Central memory CD4-positive, alpha-beta T cell (primary cell): ENCODE data around the gene MICAL2.

Experiments used
- DNase-seq: peaks from one replicate; pipeline ENCODE4 v3.0.0; 2022

The MICAL2 gene

DNA sequence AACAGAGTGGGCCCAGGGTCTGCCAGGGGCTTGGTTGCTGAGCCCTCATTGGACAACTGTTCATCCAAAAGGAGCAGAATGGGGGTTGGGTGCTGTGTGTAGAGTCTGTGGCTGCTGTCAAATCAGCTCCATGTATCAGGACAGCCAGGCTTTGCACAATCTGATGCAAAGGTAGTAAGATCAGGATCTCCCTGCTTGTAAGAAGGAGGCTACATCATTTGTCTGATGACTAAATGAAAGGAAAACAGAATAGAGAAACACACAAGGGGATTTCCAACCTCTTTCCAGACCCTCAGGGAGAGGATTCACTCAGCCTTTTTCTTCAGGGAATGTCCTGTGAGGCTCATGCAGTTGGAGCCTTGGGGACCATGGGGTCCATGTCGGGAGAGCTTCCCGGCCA lies 7.2 kb downstream of the MICAL2 start:
- no peak for DNase-seq

DNA sequence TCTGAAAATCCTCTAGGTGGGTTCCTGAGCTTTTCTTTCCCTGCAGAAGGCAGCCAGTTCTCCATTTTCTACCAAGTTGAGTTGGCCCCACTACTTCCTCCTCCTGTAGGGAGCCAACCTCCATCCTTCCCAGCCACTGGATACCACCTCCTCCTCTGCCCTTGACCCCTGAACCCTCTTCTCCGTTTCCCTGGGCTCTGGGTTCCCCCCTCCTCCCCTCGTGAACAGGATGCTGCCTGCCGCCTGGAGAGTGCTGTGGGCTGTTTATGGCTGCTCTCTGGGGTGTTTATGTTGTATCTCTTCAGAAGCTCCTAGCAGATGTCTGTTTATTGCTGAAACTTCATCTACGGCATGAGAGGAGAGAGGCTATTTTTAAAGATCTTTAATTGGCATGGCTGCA lies 8.6 kb downstream of the MICAL2 start:
- DNase-seq: no peak

DNA sequence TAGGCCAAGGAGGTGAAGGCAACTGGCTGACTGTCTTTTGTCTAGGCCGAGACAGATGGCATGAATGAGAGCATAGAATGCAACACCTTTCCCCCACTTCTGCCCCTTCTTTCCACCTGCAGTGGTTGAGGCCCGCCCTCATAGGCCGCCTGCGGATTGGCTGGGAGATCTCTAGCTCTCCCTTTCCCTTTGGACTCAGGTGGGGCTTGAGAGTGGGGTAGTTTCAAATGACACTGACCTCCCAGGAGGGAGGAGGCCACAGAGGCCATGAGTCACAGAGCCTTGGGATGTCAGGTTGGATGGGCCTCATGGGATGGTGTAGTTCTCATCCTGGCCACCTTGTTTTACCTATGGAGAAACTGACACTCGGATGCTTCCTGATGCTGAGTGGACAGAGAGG lies 9.1 kb downstream of the MICAL2 start:
- no peak for DNase-seq

DNA sequence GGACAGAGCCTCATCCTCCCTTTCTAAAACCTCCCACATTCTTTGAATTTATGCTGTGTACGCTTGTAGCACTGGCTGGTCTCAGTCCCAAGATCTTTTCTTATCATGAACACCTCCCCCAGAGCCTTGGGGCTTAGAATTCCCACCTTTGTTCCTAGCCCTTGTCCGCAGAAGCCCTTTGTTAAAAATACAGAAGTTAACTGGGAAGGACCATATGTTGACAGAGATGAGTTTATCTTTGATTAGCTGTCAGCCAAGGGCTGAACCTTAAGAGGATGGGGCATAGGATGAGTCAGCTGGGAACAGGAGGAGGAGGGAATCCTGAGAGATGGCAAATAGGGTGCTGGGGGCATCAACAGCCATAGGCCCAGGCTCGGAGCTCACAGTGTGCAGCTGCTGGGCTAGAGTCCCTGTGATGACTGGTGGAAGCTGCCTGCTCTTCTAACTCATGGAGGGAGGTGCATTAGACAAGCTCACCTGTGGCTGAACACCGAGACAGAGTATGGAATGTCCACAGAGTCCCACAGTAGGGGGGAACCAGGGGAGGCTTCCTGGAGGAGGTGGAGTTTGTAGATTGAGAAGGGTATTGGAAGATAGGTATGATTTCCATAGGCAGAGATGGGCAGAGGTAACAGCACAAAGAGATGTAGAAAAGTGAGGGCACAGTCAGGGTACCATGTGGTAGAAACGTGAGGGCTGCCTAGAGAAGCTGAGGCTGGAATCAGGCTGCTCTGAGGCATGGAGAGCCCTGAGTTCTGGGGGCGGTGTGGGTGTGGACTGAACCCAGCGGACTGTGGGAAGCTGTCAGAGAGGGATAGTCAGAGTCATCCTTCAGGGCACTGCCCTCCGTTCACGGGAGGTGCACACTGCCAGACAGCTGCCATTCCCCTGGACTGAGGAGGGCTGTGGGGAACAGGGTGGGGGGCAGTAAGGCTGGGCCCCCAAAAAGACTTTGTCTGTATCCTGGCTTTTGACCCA lies 9.9 kb downstream of the MICAL2 start:
- DNase-seq: no peak

DNA sequence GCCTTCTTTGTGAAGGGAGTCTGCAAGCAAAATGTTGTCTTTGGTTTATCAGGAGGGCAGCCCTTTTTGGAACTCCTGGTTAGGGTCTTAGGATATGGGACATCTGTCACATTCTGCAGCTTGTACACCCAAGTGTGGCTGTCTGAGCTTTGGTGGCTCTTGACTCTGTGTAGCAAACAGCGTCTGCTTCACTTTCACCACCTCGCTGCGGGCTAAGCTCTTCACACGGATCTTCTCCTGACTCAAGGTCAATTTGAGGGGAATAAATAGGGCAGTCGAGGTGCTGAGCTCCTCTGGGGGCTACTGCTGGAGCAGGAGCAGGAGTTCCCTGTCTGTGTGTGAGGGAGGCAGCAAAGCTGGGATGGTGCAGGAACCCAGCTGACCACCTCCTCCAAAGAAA lies 10.6 kb downstream of the MICAL2 start:
- no peak for DNase-seq

DNA sequence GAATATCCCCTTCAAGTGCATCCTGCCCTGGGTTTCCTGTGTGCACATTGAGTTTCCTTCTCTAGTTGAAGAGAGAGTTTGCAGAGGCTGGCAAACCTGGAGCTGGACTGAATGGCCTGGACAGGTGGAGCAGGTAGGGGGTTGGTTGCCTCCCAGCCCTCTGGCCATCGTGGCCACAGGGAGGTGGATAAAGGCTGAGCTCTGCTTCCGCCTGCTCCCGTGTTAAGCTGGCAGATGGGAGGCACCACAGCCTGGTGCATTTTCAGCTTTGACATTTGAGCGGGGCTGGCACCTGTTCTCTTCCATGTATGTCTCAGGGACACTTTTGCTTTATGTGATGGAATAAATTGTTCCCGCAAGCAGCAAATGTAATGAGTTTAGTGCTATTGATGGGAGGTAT lies 11.1 kb downstream of the MICAL2 start:
- no peak for DNase-seq

DNA sequence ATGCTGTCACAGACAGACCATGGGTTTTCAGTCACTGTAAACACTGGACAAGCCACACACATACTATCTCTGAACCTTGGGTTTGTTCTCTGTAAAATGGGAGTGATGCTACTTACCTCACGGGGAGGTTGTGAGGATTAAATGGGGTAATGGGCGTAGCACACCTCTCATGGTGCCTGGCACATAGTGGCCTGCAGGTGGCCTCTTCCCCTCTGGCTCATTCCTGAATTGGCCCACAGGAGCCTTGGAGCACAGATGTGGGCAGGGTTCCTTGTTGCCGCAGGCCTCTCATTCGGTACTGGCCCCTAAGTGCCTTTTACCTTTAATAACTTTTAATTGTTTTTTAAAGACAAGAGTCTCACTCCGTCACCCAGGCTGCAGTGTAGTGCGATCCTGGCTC lies 11.7 kb downstream of the MICAL2 start:
- DNase-seq: no peak

DNA sequence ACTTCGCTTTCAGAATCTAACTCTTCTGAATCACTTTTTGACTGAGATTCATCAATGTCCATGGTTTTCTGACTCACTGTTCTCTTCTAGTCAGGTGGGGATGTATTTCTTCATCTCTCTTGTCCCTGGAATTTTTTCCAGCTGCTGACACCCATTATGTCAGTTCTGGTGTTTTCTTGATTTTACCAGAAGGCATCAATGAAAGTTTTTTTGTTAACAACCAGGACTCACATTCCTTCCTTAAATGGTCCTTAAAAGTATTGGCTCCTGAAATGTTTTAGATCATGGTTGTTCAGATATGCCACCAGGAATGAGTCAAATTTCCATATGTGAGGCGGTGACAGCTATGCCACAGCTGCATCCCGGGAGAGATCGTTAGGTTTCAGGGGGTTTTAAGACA lies 12.9 kb downstream of the MICAL2 start:
- DNase-seq: no peak

DNA sequence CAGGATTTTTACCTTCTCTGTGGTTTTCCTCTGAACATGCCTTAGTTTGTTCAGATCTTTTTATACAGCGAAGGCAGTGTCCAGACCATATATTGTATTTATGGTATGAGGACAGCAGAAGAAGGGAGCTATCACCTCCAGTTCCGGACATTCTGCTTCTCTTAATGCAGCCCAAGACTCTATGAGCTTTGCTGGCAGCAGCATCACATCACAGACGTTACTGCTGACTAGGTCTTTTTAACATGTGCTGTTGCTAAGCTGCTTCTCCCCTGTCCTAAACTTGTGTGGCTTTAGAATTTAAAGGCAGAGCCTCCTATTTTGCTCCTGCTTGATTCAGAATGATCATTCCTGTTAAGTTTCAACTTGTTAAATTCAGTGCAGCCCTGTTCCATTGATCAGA lies 13.4 kb downstream of the MICAL2 start:
- no peak for DNase-seq

DNA sequence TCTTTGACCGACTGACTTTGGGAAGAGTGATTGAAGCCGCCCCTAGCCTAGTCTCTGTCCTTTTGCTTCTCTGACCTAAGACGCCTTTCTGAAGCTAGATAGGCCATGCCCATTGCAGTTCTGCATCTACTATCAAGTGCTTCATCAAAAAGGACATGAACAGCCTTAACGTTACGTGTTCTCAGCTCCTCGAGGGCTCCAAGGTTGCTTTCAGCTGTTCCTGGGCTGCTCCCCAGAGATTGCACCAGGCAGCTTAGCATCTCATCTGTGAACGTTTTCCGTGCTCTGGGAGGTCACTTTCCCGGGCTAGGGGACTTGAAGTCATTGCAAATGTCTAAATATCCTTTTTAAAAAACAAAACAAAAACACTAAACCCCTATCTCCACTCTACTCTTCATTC lies 13.9 kb downstream of the MICAL2 start:
- DNase-seq: no peak

DNA sequence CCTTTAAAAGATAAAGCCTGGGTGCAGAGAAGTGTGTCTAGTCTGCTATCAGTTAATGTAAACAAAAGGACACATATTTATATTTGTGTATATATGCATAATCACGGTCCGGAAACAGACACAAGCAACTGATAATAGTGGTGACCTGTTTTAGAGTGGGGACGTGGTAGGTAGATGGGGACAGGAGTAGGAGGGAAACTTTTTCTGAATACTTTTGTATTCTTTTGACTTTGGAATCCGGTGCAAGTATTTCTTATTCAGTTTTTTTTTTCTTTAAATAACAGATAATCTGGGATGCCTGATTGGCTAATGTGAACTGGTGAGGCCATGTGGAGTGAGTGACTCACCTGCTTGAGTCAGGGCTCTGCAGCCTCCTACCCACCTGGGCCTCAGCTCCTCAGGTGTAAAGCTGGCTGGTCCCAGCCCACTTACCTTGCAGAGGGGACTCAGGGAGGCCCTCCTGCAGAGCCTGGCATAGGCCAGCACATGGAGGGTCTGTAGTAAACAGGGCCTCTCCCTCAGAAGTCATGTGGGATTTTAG lies 15.3 kb downstream of the MICAL2 start:
- no peak for DNase-seq

DNA sequence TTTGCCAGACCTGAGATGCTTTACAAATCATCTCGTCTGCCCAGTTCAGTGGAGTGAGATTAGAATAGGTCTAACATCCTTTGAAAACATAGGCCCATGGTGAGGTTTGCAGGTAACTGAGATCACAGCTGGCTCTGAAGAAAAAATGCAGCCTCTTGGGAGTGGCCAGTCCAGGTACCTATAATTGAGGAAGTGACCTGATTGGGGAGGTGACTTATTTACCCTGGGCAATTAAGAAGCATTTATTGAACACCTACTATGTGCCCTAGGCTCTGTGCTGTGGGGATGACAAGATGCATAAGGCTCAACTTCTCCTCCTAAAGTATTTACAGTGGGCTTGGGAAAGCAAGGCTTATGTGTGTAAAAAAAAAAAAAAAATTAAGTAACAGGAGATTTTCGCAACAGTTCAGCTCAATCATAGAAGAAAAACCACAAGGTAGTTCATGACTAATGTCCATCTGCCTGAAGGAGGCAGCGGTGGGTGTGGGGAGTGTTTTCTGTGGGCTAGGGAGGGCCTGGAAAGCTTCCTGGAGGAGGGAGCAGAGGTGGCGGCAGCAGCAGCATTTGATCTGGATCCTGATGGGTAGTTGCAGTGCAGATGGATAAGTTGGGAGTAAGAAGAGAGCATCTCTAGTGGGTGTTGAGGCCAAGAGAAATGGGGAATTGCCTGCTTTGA lies 16.1 kb downstream of the MICAL2 start:
- DNase-seq: no peak

DNA sequence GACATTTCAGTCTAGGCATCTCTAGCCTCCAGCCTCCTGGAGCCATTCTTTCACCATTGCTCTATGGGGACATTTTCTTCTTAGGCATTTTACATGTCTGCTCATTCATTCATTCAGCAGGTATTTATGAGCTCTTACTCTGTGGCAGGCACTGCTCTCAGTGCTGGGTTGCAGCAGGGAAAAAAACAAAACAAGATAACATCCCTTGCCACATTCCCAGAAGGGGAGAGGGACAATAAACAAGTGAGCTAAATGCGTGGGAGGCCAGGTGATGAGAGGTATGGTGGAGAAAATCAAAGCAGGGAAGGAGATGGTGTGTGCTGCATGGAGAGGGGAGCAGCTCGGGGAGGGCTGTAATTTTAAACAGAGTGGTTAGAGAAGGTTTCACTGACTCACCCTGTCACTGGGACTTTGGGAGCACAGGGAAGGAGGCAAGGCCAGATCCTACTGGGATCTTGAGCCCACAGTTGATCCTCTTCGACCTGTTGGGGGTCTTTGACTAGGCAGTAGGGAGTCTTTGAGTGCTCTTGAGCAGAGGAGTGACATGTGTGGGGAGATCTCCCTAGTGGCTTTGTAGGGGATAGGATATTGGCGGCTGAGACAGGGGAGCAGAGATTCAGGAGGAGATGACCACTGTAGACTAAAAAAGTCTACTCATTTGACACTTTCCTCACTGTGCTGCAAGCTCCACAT lies 17.0 kb downstream of the MICAL2 start:
- DNase-seq: no peak

DNA sequence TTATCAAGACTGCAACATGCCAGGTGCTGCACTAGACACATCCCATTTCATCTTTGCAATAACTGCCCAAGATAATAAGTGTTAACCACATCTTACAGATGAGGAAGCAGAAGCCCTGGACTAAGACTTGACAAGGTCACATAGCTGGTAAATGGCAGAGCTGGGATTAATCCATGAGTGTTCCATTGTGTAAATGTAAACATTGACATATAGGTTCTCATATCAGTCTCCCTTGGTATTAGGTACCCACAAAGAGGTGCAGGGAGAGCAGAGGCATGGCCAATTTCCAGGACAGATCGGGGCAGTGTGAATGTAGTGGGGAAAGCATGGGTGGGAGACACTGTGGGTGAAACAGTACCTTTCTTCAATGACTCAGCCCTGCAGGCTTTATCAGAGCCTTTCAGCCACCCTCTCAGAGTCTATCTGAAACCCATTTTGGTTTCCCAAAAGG lies 17.9 kb downstream of the MICAL2 start:
- DNase-seq: no peak

DNA sequence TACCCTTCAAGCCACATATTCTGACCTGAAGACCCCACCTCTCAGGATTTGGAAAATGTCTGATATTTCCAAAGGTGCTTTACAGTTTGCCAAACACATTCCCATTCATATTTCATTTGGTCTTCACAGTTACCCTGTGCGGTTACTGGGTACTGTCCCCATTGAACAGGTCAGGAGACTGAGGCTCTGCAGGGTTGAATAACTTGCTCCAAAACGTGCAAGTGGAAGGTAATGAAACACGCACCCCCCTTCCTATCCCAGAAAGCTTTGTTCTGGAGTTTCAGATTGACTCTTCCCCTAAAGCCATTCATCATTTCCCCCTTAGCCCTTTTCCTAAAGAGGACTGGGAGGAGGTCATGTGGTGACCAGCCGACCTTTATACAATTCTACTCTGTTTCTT lies 18.8 kb downstream of the MICAL2 start:
- no peak for DNase-seq

DNA sequence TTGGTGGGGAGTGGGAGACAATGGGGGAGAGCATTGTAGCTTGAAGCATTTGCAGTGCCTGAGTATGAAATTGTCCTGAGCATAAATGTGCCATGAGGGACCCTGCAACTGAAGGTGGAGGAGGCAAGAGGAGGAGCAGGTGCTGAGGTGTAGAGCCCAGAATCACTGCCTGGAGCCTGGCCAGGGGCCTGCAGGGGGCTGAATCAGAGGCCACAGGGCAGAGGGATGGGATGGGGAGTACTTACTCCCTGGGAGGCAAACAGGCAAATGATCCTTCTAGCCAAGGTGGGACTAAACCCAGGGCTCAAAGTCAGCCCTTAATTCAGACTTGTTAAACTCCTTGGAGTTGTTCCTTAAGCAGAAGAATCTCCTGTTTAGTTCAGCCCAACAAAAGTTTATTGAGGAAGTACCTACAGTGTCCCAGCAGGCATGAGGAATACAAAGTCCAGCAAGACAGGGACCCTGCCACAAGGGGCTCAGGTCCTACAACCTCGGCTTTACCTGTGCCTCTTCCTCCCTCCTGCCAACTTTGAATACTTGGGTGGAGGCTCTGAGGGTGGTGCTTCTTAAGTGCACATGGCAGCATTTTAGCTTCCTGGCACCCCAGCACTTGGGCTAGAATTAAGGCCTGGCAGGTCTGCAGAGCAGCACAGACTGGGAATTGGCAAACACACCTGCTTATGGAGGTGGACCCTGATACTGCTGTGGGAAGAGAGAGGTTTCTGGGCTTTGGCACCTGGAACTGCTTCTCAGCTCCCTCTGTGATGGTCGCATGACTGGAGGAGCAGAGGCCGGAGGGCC lies 20.0 kb downstream of the MICAL2 start:
- no peak for DNase-seq

DNA sequence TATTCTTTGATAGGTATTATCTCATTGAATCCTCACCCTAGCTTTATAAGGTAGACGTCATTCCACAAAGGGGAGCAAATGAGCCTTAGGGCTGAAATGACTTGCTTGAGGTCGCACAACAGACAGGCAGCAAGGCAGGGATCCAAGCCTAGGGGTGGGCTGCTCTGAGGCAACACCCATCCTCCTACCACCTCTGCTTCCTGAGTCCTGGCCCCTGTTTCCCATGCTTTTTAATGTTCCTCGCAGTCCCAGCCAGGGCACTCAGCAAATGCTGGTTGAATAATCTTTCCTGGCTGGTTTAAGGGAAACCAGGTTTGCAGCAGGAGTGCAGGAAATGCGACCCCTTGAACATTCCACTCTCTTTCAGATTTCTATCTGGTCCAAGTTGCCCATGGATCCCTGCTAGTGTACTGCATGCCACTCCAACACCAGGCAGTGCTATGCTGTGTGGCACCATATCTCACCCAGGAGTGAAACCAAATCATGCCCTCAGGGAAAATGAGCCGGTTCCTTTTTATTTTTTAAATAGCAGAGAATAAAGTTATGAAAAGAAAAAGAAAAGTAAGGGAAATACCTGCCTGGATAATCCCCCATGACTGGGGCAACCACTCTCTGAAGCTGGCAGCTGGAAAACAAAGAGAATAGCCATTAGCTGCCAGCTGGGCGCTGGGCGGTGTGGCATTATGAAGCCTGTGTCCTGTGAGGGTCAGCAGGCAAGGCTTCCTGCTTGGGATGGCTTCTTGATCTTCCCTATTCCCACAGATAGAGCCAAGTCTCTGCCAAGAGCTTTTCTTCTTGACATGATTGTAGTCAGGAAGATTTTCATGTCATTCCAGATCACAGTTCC lies 21.8 kb downstream of the MICAL2 start:
- DNase-seq: no peak

DNA sequence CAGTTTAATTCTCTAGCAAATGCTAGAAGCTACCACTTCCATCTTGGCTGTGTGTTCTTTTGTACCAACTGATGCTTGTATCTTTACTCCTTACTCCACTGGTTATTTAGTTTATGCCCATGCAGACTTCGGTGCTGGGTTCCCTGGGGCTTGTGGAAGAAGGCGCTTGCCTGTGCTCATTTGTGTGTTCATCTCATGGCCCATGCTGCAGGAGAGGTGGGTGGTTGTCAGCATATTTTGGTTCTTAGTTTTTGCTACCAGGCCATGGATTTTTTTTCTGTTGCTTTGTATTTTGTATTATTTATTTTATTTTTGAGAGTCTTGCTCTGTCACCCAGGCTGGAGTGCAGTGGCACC lies 22.4 kb downstream of the MICAL2 start:
- DNase-seq: no peak

DNA sequence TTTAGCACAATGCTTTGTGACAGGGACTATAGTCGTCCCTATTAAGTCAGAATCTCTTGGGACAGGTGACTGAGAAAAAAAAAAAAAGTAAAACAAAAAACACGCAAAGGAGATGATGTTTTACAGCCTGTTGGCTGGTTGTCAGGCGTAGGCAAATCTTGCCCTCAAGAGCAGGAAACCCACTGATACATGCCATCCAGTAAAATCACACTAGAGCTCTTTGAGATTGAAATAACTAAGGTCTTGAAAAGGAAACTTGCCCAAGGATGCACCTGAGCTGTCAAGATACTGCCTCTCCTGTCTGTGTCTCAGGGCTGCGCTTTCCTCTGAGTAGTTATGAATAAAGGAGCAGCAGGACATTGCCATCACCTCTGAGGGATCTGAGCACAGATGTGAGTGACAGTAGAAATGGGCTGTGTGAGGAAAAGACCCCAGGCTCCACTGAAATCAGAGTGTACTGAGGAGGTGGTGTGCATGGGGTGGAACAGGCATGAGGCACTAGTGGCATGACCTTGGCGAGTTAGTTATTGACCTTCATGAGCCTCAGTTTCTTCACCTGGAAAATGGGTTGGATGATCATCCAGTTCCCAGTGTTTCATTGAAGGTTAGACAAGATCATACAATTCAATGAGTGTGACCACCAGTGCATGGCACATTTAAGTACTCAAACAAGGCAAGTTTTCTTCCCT lies 23.3 kb downstream of the MICAL2 start:
- DNase-seq: peak; percentile 45

DNA sequence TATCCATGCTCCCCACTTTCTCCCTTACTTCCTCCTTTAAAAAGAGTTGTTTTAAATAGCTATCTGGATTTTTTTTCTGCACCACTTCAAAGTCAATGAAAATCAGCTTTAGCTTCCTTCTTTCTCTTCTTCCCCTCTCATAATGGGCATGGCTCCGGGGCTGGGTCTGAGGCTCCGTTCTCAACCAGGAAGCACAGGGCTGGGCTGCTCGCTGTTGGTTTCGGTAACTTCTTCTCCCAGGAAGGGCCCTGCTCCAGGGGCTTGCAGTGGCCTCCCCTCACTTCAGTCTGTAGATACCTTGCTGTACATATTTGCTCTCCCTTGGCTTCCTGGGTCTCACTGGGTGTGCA lies 23.8 kb downstream of the MICAL2 start:
- no peak for DNase-seq

DNA sequence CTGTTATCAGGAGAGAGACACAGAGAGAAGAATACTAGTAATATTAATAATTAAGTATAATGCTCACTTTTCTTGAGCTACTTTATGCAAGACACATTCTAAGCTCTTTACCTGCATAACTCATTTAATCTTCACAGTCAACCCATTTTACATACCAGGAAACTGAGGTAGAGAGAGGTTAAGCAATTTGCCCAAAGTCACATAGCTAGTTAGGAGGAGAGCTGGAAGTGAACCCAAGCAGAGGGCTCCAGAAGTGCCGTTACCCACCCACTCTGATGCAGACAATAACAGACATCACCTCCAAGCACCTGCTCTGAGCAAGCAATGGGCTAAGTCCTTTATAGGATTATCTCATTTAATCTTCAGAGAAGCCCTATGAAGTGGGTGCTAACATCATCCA lies 24.8 kb downstream of the MICAL2 start:
- no peak for DNase-seq
